Pancreas (tissue), 10 donors: ENCODE measurements around the gene SLC26A11. TPM values are rescaled to one million over a fixed set of nuclear protein-coding genes. Genes with fewer than 3 reads are reported as not detected.

Experiments used
- ATAC-seq, 4 donors: fragments of 200-7000 bp; cut with Tn5 transposase; one replicate each; pipeline versions ENCODE4 v1.8.0 to v1.9.1; 2020; ENCODE audit warnings: mild to moderate bottlenecking in 4 of 4, moderate library complexity in 4 of 4
- DNase-seq, 6 donors: peaks; one replicate each; pipeline ENCODE4 v3.0.0-alpha.2; 2020
- FAIRE-seq: peaks from 2 replicates; lab custom pipeline; 2012; peaks lifted over from hg19 to GRCh38; lab: Jason Lieb, UNC
- H3K27ac ChIP-seq, 4 donors: fragments of 200-600 bp; sonication (generic); 1 replicate in 3 of 4; 2 replicates in 1 of 4; pipeline versions ENCODE4 v1.5.0 to v1.8.0; 2020
- H3K27me3 ChIP-seq, 4 donors: fragments of 200-600 bp; one replicate each; pipeline ENCODE4 v1.8.0; 2021
- H3K36me3 ChIP-seq, 3 donors: fragments of 200-600 bp; sonication (generic) in 1 of 3; one replicate each; pipeline versions ENCODE4 v1.5.0 to v1.8.0; 2020 to 2021
- H3K4me1 ChIP-seq, 3 donors: fragments of 200-600 bp; one replicate each; pipeline ENCODE4 v1.8.0; 2021
- H3K4me3 ChIP-seq, 4 donors: fragments of 200-600 bp; sonication (generic) in 2 of 4; one replicate each; pipeline versions ENCODE4 v1.5.0 to v1.8.0; 2020 to 2021
- H3K9me3 ChIP-seq, 4 donors: fragments of 200-600 bp; one replicate each; pipeline ENCODE4 v1.8.0; 2021
- CTCF ChIP-seq, 4 donors: fragments of 200-600 bp; sonication (generic) in 3 of 4; IDR thresholded peaks; one replicate each; pipeline versions ENCODE4 v1.5.0 to v1.8.0; 2021; ENCODE audit warnings: antibody characterized with exemption in 4 of 4
- WGBS, 2 donors: extraction: QIAGEN DNeasy Blood & Tissue Kit; methylation state at CpG; one replicate each; pipeline ENCODE4 v1.1.7; 2013; 5-methylcytosine and 5-hydroxymethylcytosine counted together
- intact Hi-C, 3 donors: fragments of 100-400 bp; cut with DNase I; formaldehyde crosslinking; loops; one replicate each; pipeline versions ENCODE4 v1.11.1 to v1.14.2; 2022
- polyA plus RNA-seq, 2 donors: library from polyadenylated mRNA; stranded (reverse); fragments of 200-250 nt; gene quantifications; one replicate each; pipeline ENCODE4 v1.2.3, GENCODE V29; 2013
- total RNA-seq, 6 donors: library from RNA; stranded (reverse); fragmentation: NEBNext Ultra II Directional in 4 of 6; extraction: Animal tissue kit (Norgen Biotek cat#: 25700) in 4 of 6; gene quantifications; one replicate each; pipeline versions ENCODE4 v1.2.1 to v1.2.4, GENCODE V29; 2021 to 2023
- donor health status: healthy with polysubstance abuse.
- donor health status: DM: no; HTN: no; CAD: no; lungs with moderate emphysema.
- donor health status: DM: no; HTN: no; CAD: no.
- donor health status: control.
- donor health status: control.
- donor health status: Bipolar disorder and iron deficiency.
- donor health status: DM: yes; HTN: yes; CAD: no.
- donor health status: DM: no; HTN: no; CAD: no.
- donor health status: DM: no; HTN: no; CAD: no.
- donor health status: DM: yes; HTN: yes; CAD: no.

SLC26A11 gene
- total and polyA plus RNA-seq, 8 donors = 5.1 to 23.6 (median 8.8) TPM

GRCh38 chr17:80262775-80263244 is 42.6 kb downstream of the SLC26A11 start:
- Histone ChIP-seq H3K4me1 (peaks cover 0 to 19% (median 12%) of the 10 kb centered on the region in 3 donors), H3K36me3 (no peaks in the 10 kb centered on the region), H3K27ac (peak overlapping the region; percentile 39 to 99 (median 72)), H3K4me3 (peak overlapping the region in 1 of 4 donors; percentile 52), H3K9me3 (no peaks in the 10 kb centered on the region), H3K27me3 (no peaks in the 10 kb centered on the region)
- no peak for FAIRE-seq
- DNase-seq = peak in 1 of 6 donors; percentile 73
- TF ChIP-seq CTCF (IDR thresholded peaks at IDR 0.05) = no peak
- ATAC-seq = no peak
- 77% methylated on average over 8 of the region's 8 CpGs for WGBS, 2 donors
- intact Hi-C loops = no loop called here

- intact Hi-C loops = no loop called here
- peak; percentile 35 to 78 (median 62) for ATAC-seq
- H3K27ac ChIP-seq = peak overlapping the region; percentile 39 to 99 (median 73)
- TF ChIP-seq CTCF (IDR thresholded peaks at IDR 0.05) = no peak
- no peaks in the 10 kb centered on the region for H3K9me3 ChIP-seq
- H3K4me1 ChIP-seq = peaks cover 0 to 19% (median 12%) of the 10 kb centered on the region in 3 donors
- H3K36me3 ChIP-seq = no peaks in the 10 kb centered on the region
- FAIRE-seq = no peak
- 40 to 54% methylated on average over 19 of the region's 19 CpGs for WGBS, 2 donors
- peak overlapping the region; percentile 8 to 52 (median 30) for H3K4me3 ChIP-seq
- DNase-seq = peak; percentile 70 to 87 (median 78)
- no peaks in the 10 kb centered on the region for H3K27me3 ChIP-seq
Measured at GRCh38 chr17:80263253-80264204, 43.3 kb downstream of the SLC26A11 start.

DNA sequence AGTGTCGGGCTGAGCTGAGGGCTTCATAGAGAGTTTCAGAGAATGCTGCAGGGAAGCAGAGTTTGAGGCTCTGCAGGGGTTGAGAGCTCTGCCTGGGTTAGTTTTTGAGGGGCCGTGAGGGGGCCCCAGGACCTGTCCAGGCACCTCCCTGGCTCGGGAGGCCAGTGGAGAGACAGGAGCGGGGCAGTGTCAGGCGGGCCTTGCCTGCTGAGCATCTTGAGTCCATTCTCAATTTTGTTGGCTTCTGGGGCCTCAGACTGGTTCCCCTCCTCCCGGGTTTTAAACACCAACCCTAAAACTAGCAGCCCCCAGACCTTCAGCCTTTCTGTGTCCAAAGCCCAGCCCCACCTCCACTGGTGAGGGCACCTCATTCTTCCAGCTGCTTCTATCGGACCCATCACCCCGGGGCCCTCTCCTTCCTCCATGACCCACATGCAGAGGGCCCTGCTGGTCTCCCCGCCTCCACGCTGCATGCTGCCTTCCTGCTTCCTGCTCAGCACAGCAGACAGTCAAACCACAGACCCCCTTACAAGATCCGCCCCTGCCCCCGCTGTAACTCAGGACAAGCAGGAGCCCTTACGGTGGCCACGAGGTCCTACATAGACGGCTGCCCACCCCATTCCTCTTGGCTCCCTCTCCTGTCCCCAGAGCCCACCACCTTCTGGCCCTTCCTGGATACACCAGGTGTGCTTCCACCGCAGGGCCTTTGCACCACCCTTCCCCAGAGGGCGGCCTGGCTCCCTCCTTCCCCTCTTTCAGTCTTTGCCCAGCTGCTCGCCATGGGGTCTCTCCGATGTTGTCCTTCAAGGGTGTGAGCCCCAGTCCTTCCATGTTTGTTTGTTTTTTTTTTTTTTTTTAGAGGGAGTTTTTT is 44.2 kb downstream of the SLC26A11 start:
- 81 to 82% methylated on average over 19 of the region's 19 CpGs for WGBS, 2 donors

More for the DNA sequence above, 44.2 kb downstream of the SLC26A11 start:
- H3K4me1 ChIP-seq = peaks cover 0 to 19% (median 12%) of the 10 kb centered on the region in 3 donors
- DNase-seq (peak in 1 of 6 donors; percentile 73), FAIRE-seq (no peak), ATAC-seq (no peak)
- H3K36me3 ChIP-seq = no peaks in the 10 kb centered on the region
- H3K27ac ChIP-seq = peak overlapping the region; percentile 20 to 99 (median 73)
- H3K27me3 ChIP-seq = no peaks in the 10 kb centered on the region
- peak overlapping the region in 2 of 4 donors; percentile 36 to 52 for H3K4me3 ChIP-seq
- H3K9me3 ChIP-seq = no peaks in the 10 kb centered on the region
- intact Hi-C loops = no loop called here
- TF ChIP-seq CTCF (IDR thresholded peaks at IDR 0.05) = no peak
